Gastrocnemius medialis (tissue), 4 donors: ENCODE data around the gene SLC28A2.

ENCODE experiments used
- CTCF ChIP-seq, 5 experiments: fragments of 450-650 bp in 3 of 5; fragments of 200-600 bp in 2 of 5; sonication (generic) in 2 of 5; IDR thresholded peaks in 4 of 5; conservative IDR thresholded peaks in 1 of 5; 1 replicate in 4 of 5; 2 replicates in 1 of 5; pipeline ENCODE4 v1.5.1; 2016 to 2019; ENCODE audit warnings: antibody characterized with exemption in 5 of 5, mild to moderate bottlenecking in 3 of 5, moderate library complexity in 3 of 5
- POLR2A ChIP-seq, 2 donors: fragments of 450-650 bp; IDR thresholded peaks; one replicate each; pipeline ENCODE4 v1.6.1; 2017; ENCODE audit warnings: antibody characterized with exemption in 2 of 2, mild to moderate bottlenecking in 2 of 2, moderate library complexity in 2 of 2

DNA sequence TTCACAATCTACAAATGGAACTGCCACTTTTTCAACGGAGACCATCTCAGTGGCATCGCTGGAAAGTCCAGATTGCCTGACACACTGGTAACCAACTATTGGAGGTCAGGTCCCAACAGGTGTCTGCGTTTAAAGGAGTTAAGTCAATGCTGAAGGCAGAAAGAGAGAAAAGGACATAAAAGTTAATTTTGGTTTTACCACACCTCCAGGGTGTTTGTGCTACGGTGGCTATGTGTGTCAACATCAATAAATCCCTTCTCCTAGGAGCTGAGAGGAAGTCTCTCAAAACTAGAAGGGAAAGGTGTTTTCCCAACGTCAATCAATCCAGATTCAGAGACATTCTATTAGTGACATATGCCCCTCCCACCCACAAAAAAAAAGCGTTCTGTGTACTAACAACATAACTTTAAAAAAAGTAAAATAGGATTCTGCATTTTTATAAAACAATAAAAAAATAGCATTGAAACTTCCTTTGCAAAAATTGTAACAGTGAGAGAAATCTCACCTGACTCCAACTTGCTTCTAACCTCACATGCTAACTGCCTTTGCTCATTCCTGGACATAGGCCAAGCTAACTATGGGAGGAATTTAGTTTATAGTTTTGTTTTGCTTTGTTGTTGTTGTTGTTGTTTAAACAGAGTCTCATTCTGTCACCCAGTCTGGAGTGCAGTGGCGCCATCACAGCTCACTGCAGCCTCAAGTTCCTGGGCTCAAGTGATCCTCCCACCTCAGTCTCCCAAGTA lies 67.6 kb downstream of the SLC28A2 start:
- TF ChIP-seq POLR2A (IDR thresholded peaks at IDR 0.05) (no peak), CTCF (IDR thresholded peaks at IDR 0.05 in 4 of 5, conservative IDR thresholded peaks at IDR 0.05 in 1 of 5) (no peak)
